ENCODE measurements around the gene IL1R2. TPM values are rescaled to one million over a fixed set of nuclear protein-coding genes. Genes with fewer than 3 reads are reported as not detected.

Gene IL1R2
- total and polyA plus RNA-seq, 3 donors from 2014 or later, result 2.2 to 3.7 (median 2.7) TPM

DNA sequence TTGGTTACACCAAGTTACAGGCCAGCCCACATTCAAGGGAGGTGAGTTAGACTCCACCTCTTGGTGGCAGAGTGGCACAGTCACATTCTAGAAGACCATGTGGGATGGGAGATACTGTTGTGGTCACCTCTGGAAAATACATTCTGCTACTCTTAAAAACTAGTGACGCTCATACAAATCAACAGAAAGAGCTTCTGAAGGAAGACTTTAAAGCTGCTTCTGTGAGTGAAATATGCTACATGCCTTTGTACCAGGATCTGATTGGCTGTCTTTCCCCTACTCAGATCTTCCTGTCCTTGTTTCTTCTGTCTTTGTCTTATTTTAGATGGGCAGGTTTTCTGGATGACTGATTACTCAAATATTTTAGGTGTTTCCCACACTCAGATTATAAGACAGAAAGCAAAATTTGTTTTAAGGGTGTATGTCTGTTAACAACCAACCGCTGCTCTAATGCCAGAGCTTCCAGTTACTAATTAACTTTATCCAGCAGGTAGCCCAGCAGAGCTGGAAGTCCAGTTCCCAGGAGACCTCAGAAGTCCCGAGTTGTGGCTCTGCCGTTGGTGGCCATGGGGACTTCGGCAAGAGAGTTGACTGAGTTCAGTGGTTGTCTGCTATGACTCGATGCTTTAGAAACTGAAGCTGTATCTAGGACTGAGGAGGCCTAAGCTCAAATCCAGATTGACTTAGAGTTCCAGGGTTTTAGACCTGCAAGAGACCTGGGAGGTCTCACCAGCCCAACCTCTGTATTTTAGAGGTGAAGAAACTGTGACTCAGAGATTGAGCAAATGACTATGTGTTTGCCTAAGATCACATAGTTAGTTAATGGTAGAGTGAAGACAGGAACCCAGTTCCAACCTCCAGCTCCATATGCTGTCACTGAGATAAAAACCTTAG, 7.4 kb downstream of the IL1R2 start:
- Histone ChIP-seq H3K36me3 (ENCODE audit: low read depth, missing control alignments) (no peaks in the 10 kb centered on the region), H3K4me1 (no peaks in the 10 kb centered on the region), H3K27me3 (no peaks in the 10 kb centered on the region), H3K9me3 (no peaks in the 10 kb centered on the region), H3K4me3 (no peak overlapping the region), H3K27ac (no peak overlapping the region)
- 92 to 95% methylated on average over 5 to 6 of the region's 6 CpGs for WGBS, 2 donors
- TF ChIP-seq CTCF (IDR thresholded peaks at IDR 0.05) (no peak), POLR2A (IDR thresholded peaks at IDR 0.05) (no peak)
- intact Hi-C loops (cut with DNase I; ENCODE audit: low total_unique reads), result no loop called here
- no peak for DNase-seq

DNA sequence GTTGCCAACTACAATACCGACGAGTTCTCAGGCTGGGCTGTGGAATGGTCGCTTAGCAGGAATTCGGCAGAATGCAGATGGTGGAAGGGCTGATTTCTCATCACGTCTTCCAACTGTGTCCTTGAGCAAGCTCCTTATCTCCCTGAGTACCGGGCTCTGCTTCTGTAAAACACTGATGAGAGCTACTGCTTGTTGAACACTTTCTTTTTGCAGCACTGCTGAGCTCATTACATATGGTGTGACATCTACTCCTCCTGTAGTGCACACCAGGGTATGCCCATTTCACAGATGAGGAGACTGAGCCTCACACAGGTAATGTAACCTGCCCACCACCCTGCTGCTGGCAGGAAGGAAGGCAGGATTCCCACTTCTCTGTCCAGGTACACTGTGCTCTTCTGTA, 8.3 kb downstream of the IL1R2 start:
- no peak for DNase-seq

GRCh38 chr2:102000813-102001766, 9.3 kb downstream of the IL1R2 start:
- peaks cover 12% of the 10 kb centered on the region for H3K4me1 ChIP-seq
- no peak overlapping the region for H3K4me3 ChIP-seq
- intact Hi-C loops (cut with DNase I; ENCODE audit: low total_unique reads), result no loop called here
- no peaks in the 10 kb centered on the region for H3K27me3 ChIP-seq
- H3K27ac ChIP-seq, result no peak overlapping the region
- TF ChIP-seq CTCF (IDR thresholded peaks at IDR 0.05) (no peak), POLR2A (IDR thresholded peaks at IDR 0.05) (no peak)
- no peaks in the 10 kb centered on the region for H3K9me3 ChIP-seq
- no peaks in the 10 kb centered on the region for H3K36me3 ChIP-seq (ENCODE audit: low read depth, missing control alignments)
- WGBS, 2 donors, result 87 to 91% methylated on average over 7 of the region's 7 CpGs
- DNase-seq, result no peak

More for the DNA sequence above, 8.3 kb downstream of the IL1R2 start:
- 27 to 65% methylated on average over 6 of the region's 6 CpGs for WGBS, 2 donors
- Histone ChIP-seq H3K4me1 (peaks cover 1% of the 10 kb centered on the region), H3K4me3 (no peak overlapping the region), H3K9me3 (no peaks in the 10 kb centered on the region), H3K27ac (no peak overlapping the region), H3K36me3 (ENCODE audit: low read depth, missing control alignments) (no peaks in the 10 kb centered on the region), H3K27me3 (no peaks in the 10 kb centered on the region)
- intact Hi-C loops (cut with DNase I; ENCODE audit: low total_unique reads), result no loop called here
- no peak for TF ChIP-seq CTCF (IDR thresholded peaks at IDR 0.05)
- no peak for TF ChIP-seq POLR2A (IDR thresholded peaks at IDR 0.05)

DNA sequence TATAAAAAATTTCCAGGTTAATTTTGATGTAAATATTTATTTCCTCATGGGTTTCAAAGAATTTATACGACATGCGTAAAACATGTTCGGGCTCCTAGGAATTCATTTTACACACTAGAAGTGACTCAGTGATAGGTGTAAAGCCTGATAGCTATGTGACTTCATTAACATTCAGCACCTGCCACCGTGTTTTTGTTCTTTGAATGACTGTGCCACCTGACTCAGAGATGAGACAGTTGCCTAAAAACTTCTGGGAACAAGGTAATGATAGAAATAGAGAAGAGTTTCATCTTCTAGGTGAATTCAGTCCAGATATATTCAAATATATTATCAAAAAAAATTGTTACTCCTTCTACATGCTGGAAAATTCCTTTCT, 10.0 kb downstream of the IL1R2 start:
- Histone ChIP-seq H3K4me1 (peaks cover 17% of the 10 kb centered on the region), H3K4me3 (no peak overlapping the region), H3K36me3 (ENCODE audit: low read depth, missing control alignments) (no peaks in the 10 kb centered on the region), H3K27me3 (no peaks in the 10 kb centered on the region), H3K9me3 (no peaks in the 10 kb centered on the region), H3K27ac (no peak overlapping the region)
- WGBS, 2 donors, result 92 to 94% methylated on average over 4 of the region's 4 CpGs
- intact Hi-C loops (cut with DNase I; ENCODE audit: low total_unique reads), result no loop called here
- DNase-seq, result no peak
- TF ChIP-seq POLR2A (IDR thresholded peaks at IDR 0.05) (no peak), CTCF (IDR thresholded peaks at IDR 0.05) (no peak)

Measured in testis (tissue), 3 donors.